ENCODE data around the gene RTN4R.

DNA sequence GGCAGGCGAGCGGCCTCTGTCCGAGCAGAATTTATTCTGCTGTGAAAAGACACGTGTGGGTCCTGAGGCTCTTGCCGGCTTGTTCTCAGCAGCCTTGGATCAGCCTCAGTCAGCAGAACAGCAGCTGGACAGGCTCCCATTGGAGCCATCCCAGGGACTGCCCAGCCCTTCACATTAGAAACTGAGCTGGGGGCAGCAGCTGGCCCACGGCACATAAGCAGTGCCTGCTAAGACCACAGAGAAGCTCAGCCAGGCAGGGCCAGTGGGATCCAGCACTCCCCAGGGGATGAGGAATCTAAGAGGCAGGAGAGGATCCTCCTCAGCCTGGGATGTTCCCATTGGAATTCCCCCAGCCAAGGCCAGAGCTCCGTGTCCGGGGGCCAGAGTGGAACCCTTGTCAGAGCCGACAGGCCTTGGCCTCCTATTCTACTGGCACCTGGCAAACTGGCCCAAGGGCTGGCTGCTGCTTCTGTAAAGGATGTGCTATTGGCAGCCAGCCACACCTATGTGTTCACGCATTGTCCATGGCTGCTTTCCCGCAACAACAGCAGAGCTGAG, 18.2 kb downstream of the RTN4R start:
- TF ChIP-seq HDAC2 (IDR thresholded peaks at IDR 0.05; ENCODE audit: borderline replicate concordance in 1 of 2, low read depth in 2 of 2, low read length in 2 of 2) (no peak), EZH2 (IDR thresholded peaks at IDR 0.05; ENCODE audit: low read depth, low read length, severe bottlenecking) (no peak), CTCF (IDR thresholded peaks at IDR 0.05; ENCODE audit: control extremely low read depth in 1 of 3, insufficient read depth in 1 of 3, low read depth in 1 of 3, low read length in 3 of 3) (no peak), EP300 (IDR thresholded peaks at IDR 0.05; ENCODE audit: borderline replicate concordance in 1 of 2, low read depth in 2 of 2, low read length in 2 of 2) (no peak), SP1 (IDR thresholded peaks at IDR 0.05; ENCODE audit: low read depth, low read length) (no peak), CHD2 (IDR thresholded peaks at IDR 0.05; ENCODE audit: low read length) (no peak), POLR2A (IDR thresholded peaks at IDR 0.05; ENCODE audit: control extremely low read depth in 1 of 2, low read depth in 2 of 2, low read length in 2 of 2) (no peak), CREB1 (IDR thresholded peaks at IDR 0.05) (no peak)
- TF ChIP-seq, protein P1, sequence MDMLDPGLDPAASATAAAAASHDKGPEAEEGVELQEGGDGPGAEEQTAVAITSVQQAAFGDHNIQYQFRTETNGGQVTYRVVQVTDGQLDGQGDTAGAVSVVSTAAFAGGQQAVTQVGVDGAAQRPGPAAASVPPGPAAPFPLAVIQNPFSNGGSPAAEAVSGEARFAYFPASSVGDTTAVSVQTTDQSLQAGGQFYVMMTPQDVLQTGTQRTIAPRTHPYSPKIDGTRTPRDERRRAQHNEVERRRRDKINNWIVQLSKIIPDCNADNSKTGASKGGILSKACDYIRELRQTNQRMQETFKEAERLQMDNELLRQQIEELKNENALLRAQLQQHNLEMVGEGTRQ (IDR thresholded peaks at IDR 0.05; ENCODE audit: low read length), result no peak
- TF ChIP-seq, protein P2, sequence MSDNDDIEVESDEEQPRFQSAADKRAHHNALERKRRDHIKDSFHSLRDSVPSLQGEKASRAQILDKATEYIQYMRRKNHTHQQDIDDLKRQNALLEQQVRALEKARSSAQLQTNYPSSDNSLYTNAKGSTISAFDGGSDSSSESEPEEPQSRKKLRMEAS (IDR thresholded peaks at IDR 0.05), result no peak

All from H1 (cell line).